ENCODE measurements around the gene TGM2.

GRCh38 chr20:38207621-38208020 is 42.6 kb upstream of the TGM2 start:
- no peak for TF ChIP-seq CTCF (IDR thresholded peaks at IDR 0.05)
- no peak for TF ChIP-seq POLR2AphosphoS5 (IDR thresholded peaks at IDR 0.05)
